ENCODE measurements around the gene MRNIP. TPM values are rescaled to one million over a fixed set of nuclear protein-coding genes. Genes with fewer than 3 reads are reported as not detected.

Gene MRNIP
- total RNA-seq, 1 experiment from 2014 or later, result 31.1 TPM

DNA sequence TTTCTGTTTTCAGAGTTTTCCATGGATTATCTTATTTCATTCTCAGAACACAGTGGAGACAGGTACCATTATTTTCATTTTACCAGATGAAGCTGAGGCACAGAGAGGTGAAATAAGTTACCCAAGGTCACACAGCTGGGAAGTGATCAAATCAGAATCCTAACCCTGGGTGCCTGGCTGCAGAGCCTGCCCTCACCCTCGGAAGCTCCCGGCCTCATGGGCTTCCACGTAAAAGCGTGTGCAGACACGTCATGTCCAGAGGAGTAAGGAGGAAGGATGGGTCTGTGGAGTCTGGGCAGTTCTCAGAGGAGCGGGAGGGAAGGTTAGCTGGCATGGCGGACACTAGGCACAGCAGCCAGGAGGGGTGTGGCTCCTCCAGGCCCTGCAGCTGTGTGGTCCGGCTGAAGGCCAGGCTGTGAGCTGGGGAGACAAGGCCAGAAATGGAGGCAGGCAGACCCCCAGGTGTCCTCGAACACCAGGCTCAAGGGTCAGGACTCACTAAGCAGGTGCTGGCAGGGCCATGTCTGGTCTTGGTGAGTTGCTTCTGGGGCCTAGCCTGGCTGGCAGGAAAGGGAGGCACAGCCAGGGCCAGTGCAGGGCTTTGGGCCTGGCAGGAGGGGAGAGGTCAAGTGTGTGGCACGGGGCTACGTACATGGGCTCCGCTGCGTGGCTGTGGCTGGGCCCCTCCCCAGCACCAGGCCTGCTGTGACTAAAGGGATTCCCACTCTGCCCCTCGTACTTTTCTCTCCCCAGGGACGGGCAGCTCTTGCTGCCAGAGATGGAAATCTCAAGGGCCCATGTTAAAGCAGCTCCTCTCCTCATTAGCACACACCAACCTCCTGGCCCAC lies 43.5 kb upstream of the MRNIP start:
- Histone ChIP-seq H3K4me2 (ENCODE audit: insufficient read depth, insufficient read length, low read length) (no peak overlapping the region), H3K27me3 (ENCODE audit: insufficient read depth, low read length) (no peaks in the 10 kb centered on the region), H4K91ac (ENCODE audit: insufficient read length, low read depth, low read length) (no peak overlapping the region), H2BK15ac (ENCODE audit: low read depth, low read length) (no peak overlapping the region), H2BK120ac (ENCODE audit: low read depth, low read length, poor library complexity, severe bottlenecking) (no peak overlapping the region), H4K20me1 (ENCODE audit: control insufficient read depth, insufficient read depth, insufficient read length) (no peaks in the 10 kb centered on the region), H3K14ac (ENCODE audit: insufficient read depth, low read length) (no peak overlapping the region; the same call in 1 of the 2 replicates), H3K23me2 (ENCODE audit: insufficient read length, low read depth, low read length, poor library complexity, severe bottlenecking) (peaks cover 4% of the 10 kb centered on the region), H3K9me3 (ENCODE audit: control insufficient read depth, low read depth, low read length) (no peaks in the 10 kb centered on the region), H2AK5ac (ENCODE audit: insufficient read length, low read length) (no peak overlapping the region), H3T11ph (ENCODE audit: low read length) (no peak overlapping the region), H3K4ac (ENCODE audit: low read depth, low read length) (no peak overlapping the region), H3K79me2 (ENCODE audit: insufficient read depth, low read length) (no peaks in the 10 kb centered on the region), H3K4me1 (ENCODE audit: insufficient read depth, low read length) (no peaks in the 10 kb centered on the region), H3K27ac (ENCODE audit: insufficient read length, low read depth, low read length) (no peak overlapping the region), H4K5ac (ENCODE audit: insufficient read length, low read depth, low read length) (no peak overlapping the region), H2AFZ (ENCODE audit: low read length) (no peak overlapping the region), H2BK5ac (ENCODE audit: insufficient read length, low read length) (no peak overlapping the region), H2BK12ac (ENCODE audit: insufficient read length, low read depth, low read length) (no peak overlapping the region), H3K23ac (ENCODE audit: insufficient read length, low read depth, low read length) (no peak overlapping the region), H4K8ac (replicated peaks; ENCODE audit: insufficient read length, low read depth, low read length) (no peak overlapping the region), H3K9ac (ENCODE audit: extremely low read depth, insufficient read length, low read length) (no peak overlapping the region), H3K56ac (ENCODE audit: insufficient read length, low read depth, low read length) (no peak overlapping the region), H3K79me1 (ENCODE audit: insufficient read depth, low read depth, low read length, poor library complexity, severe bottlenecking) (no peaks in the 10 kb centered on the region), H3K18ac (ENCODE audit: insufficient read length, low read depth, low read length) (no peak overlapping the region), H2BK20ac (ENCODE audit: low read depth, low read length, poor library complexity, severe bottlenecking) (no peak overlapping the region)
- Mint-ChIP-seq H3K4me3 (no peak overlapping the region), H3K36me3 (ENCODE audit: insufficient read depth in 1 of 3, low read depth in 3 of 3) (peaks cover 21 to 50% (median 43%) of the 10 kb centered on the region in 3 experiments), H3K27me3 (ENCODE audit: low read depth) (peaks cover 2% of the 10 kb centered on the region), H3K4me1 (peaks cover 0 to 9% of the 10 kb centered on the region in 2 experiments; a peak in 3 of 4 replicates), H3K27ac (peak overlapping the region in 2 of 3 experiments; percentile 23 to 43; a peak in 2 of 7 replicates), H3K9me3 (no peaks in the 10 kb centered on the region; a peak in 1 of 5 replicates)
- WGBS (ENCODE audit: extremely low coverage, insufficient read length, low lambda C conversion rate), result no CpG with 5 or more reads among the region's 15 CpGs
- no peak for DNase-seq
- TF ChIP-seq, protein P1, sequence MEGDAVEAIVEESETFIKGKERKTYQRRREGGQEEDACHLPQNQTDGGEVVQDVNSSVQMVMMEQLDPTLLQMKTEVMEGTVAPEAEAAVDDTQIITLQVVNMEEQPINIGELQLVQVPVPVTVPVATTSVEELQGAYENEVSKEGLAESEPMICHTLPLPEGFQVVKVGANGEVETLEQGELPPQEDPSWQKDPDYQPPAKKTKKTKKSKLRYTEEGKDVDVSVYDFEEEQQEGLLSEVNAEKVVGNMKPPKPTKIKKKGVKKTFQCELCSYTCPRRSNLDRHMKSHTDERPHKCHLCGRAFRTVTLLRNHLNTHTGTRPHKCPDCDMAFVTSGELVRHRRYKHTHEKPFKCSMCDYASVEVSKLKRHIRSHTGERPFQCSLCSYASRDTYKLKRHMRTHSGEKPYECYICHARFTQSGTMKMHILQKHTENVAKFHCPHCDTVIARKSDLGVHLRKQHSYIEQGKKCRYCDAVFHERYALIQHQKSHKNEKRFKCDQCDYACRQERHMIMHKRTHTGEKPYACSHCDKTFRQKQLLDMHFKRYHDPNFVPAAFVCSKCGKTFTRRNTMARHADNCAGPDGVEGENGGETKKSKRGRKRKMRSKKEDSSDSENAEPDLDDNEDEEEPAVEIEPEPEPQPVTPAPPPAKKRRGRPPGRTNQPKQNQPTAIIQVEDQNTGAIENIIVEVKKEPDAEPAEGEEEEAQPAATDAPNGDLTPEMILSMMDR (conservative IDR thresholded peaks at IDR 0.05), result no peak

Data from H9 (cell line).